AG04449 (cell line): Measurements from ENCODE around the gene ADM.

Experiments used
- CTCF ChIA-PET: fragments of 350-600 bp; formaldehyde crosslinking; extraction: SDS; loops from one replicate; lab custom pipeline; 2021; ENCODE audit warnings: antibody characterized with exemption; lab: Yijun Ruan, JAX
- POLR2A ChIA-PET: fragments of 400-600, 350-600 bp; formaldehyde crosslinking; extraction: SDS; loops from one replicate; lab custom pipeline; 2020; ENCODE audit warnings: antibody characterized with exemption, inconsistent platforms; lab: Yijun Ruan, JAX
- DNase-seq: peaks from one replicate; pipeline ENCODE4 v3.0.0-alpha.2; 2010; ENCODE audit warnings: low read depth, low spot score
- H3K4me3 ChIP-seq: 2 replicates; pipeline ENCODE4 v1.5.1; 2011; ENCODE audit warnings: low read depth, mild to moderate bottlenecking, control low read depth, low read length
- CTCF ChIP-seq: IDR thresholded peaks from one replicate; pipeline ENCODE4 v1.5.1; 2011; ENCODE audit warnings: mild to moderate bottlenecking, moderate library complexity, low read length, control low read depth, inconsistent platforms; ENCODE audit not compliant: insufficient read depth; ENCODE audit errors: missing control alignments

ADM gene

GRCh38 chr11:10302359-10302743, 2.5 kb upstream of the ADM start:
- POLR2A ChIA-PET, result interaction anchor here (0.6 to 2.2 kb wide), 5 partner anchors 9 to 543 kb away, joined by 3 to 9 read pairs (median 3); no protein-coding TSS in a partner anchor
- CTCF ChIA-PET, result interaction anchor here (1.1 to 5.7 kb wide), 10 partner anchors 10 to 544 kb away, joined by 3 to 39 read pairs (median 6); no protein-coding TSS in a partner anchor
- no peak for TF ChIP-seq CTCF
- DNase-seq, result no peak
- peak overlapping the region; percentile 100 for H3K4me3 ChIP-seq

GRCh38 chr11:10302744-10303557, 1.9 kb upstream of the ADM start:
- DNase-seq, result no peak

GRCh38 chr11:10303558-10304363, 1.1 kb upstream of the ADM start:
- CTCF ChIA-PET, result interaction anchor here (0.6 to 5.7 kb wide), 30 partner anchors 8 to 877 kb away, joined by 3 to 39 read pairs (median 4); no protein-coding TSS in a partner anchor

More at GRCh38 chr11:10302744-10303557, 1.9 kb upstream of the ADM start:
- no peak for TF ChIP-seq CTCF
- POLR2A ChIA-PET, result interaction anchor here (0.6 to 4.0 kb wide), 9 partner anchors 10 to 544 kb away, joined by 3 to 25 read pairs (median 3); no protein-coding TSS in a partner anchor
- CTCF ChIA-PET, result interaction anchor here (0.9 to 5.7 kb wide), 18 partner anchors 10 to 544 kb away, joined by 3 to 39 read pairs (median 4); no protein-coding TSS in a partner anchor
- H3K4me3 ChIP-seq, result peak overlapping the region; percentile 100

GRCh38 chr11:10305262-10305963, 540 bp downstream of the ADM start:
- DNase-seq, result no peak
- no peak for TF ChIP-seq CTCF
- CTCF ChIA-PET, result interaction anchor here (0.7 to 5.7 kb wide), 3 partner anchors 98 to 123 kb away, joined by 3 to 39 read pairs (median 33); no protein-coding TSS in a partner anchor
- peak overlapping the region; percentile 100 for H3K4me3 ChIP-seq
- POLR2A ChIA-PET, result interaction anchor here (0.6 to 4.2 kb wide), 48 partner anchors 9 to 845 kb away, joined by 3 to 36 read pairs (median 5); partner anchors contain the start of gene ZNF143

More at GRCh38 chr11:10303558-10304363, 1.1 kb upstream of the ADM start:
- POLR2A ChIA-PET, result interaction anchor here (0.7 to 4.2 kb wide), 30 partner anchors 8 to 546 kb away, joined by 3 to 36 read pairs (median 6); partner anchors contain the start of gene RNF141
- no peak for DNase-seq
- TF ChIP-seq CTCF, result no peak
- H3K4me3 ChIP-seq, result peak overlapping the region; percentile 100

- peak overlapping the region; percentile 100 for H3K4me3 ChIP-seq
- POLR2A ChIA-PET, result interaction anchor here (0.6 to 4.2 kb wide), 27 partner anchors 9 to 846 kb away, joined by 3 to 36 read pairs (median 7); partner anchors contain the start of gene ZNF143
Measured at GRCh38 chr11:10305964-10306918, 1.4 kb downstream of the ADM start.

More at GRCh38 chr11:10305964-10306918, 1.4 kb downstream of the ADM start:
- TF ChIP-seq CTCF, result no peak
- DNase-seq, result no peak
- CTCF ChIA-PET, result interaction anchor here (2.2 to 5.7 kb wide), 3 partner anchors 96 to 124 kb away, joined by 9 to 39 read pairs (median 33); no protein-coding TSS in a partner anchor
